GM23338 (cell line): ENCODE data around the gene PKD1.

ENCODE experiments used
- CREB1 ChIP-seq: fragments of 250-450 bp; sonication (Bioruptor Pico); IDR thresholded peaks from 2 replicates; pipeline ENCODE4 v1.5.0; 2020; ENCODE audit warnings: low read depth, mild to moderate bottlenecking, moderate library complexity
- CTCF ChIP-seq, 2 experiments: fragments of 200-600 bp in 1 of 2; sonication (generic) in 1 of 2; conservative IDR thresholded peaks; 2 replicates each; pipeline versions ENCODE4 v1.5.1 to v1.6.1; 2016 to 2017; ENCODE audit warnings: antibody characterized with exemption in 2 of 2, low read depth in 2 of 2, mild to moderate bottlenecking in 2 of 2, moderate library complexity in 1 of 2
- EZH2 ChIP-seq: fragments of 200-600 bp; sonication (generic); IDR thresholded peaks from one replicate; pipeline ENCODE4 v1.8.0; 2017; ENCODE audit warnings: antibody characterized with exemption, mild to moderate bottlenecking, low read depth; ENCODE audit not compliant: unreplicated experiment
- EZH2phosphoT487 ChIP-seq: fragments of 200-600 bp; sonication (generic); IDR thresholded peaks from one replicate; pipeline ENCODE4 v1.8.1; 2018; ENCODE audit warnings: antibody characterized with exemption; ENCODE audit not compliant: unreplicated experiment
- JUNB ChIP-seq: IDR thresholded peaks from one replicate; pipeline ENCODE4 v1.6.1; 2016; ENCODE audit warnings: antibody characterized with exemption; ENCODE audit not compliant: unreplicated experiment
- NANOG ChIP-seq: IDR thresholded peaks from 2 replicates; pipeline ENCODE4 v1.6.1; 2016; ENCODE audit warnings: antibody characterized with exemption, borderline replicate concordance
- POLR2AphosphoS5 ChIP-seq: IDR thresholded peaks from 2 replicates; pipeline ENCODE4 v1.6.1; 2016; ENCODE audit warnings: antibody characterized with exemption, low read depth
- REST ChIP-seq: IDR thresholded peaks from one replicate; pipeline ENCODE4 v1.6.1; 2018; ENCODE audit warnings: antibody characterized with exemption; ENCODE audit not compliant: unreplicated experiment
- STAT1 ChIP-seq: IDR thresholded peaks from one replicate; pipeline ENCODE4 v1.6.1; 2016; ENCODE audit warnings: antibody characterized with exemption; ENCODE audit not compliant: unreplicated experiment
- ZNF114 ChIP-seq: fragments of 250-450 bp; sonication (Bioruptor Pico); IDR thresholded peaks from 2 replicates; pipeline ENCODE4 v1.5.0; 2020; ENCODE audit warnings: mild to moderate bottlenecking, moderate library complexity
- ZNF331 ChIP-seq: fragments of 250-450 bp; sonication (Bioruptor Pico); IDR thresholded peaks from 2 replicates; pipeline ENCODE4 v1.5.0; 2020; ENCODE audit warnings: low read depth, mild to moderate bottlenecking, moderate library complexity

- TF ChIP-seq JUNB (no peak), POLR2AphosphoS5 (no peak), CTCF (conservative IDR thresholded peaks at IDR 0.05; ENCODE audit: low read depth in 2 of 2) (no peak), EZH2 (no peak), CREB1 (CRISPR knock-in tag) (no peak), REST (no peak), ZNF114 (CRISPR knock-in tag) (no peak), STAT1 (no peak), EZH2phosphoT487 (no peak), NANOG (no peak), ZNF331 (CRISPR knock-in tag) (no peak)
Observed at GRCh38 chr16:2143878-2144485, 8.3 kb upstream of the PKD1 start.
